Osteoblast (primary cell): ENCODE data around the gene LCLAT1. TPM values are rescaled to one million over a fixed set of nuclear protein-coding genes. Genes with fewer than 3 reads are reported as not detected.

Experiments used
- DNase-seq: peaks from one replicate; pipeline ENCODE4 v3.0.0; 2011; ENCODE audit warnings: low spot score, mixed read lengths; ENCODE audit not compliant: insufficient read length; ENCODE audit errors: missing footprints
- H2AFZ ChIP-seq: 2 replicates; pipeline ENCODE4 v1.6.0; 2011; ENCODE audit warnings: mild to moderate bottlenecking, low read length
- H3K27ac ChIP-seq: 2 replicates; pipeline ENCODE4 v1.5.1; 2011; ENCODE audit warnings: mild to moderate bottlenecking, low read depth, low read length, moderate library complexity
- H3K27me3 ChIP-seq: 2 replicates; pipeline ENCODE4 v1.6.0; 2012; ENCODE audit warnings: mild to moderate bottlenecking, control low read depth, inconsistent platforms, low read length, moderate library complexity; ENCODE audit not compliant: insufficient read depth
- H3K36me3 ChIP-seq: 2 replicates; pipeline ENCODE4 v1.5.1; 2011; ENCODE audit warnings: mild to moderate bottlenecking, low read length, control low read depth, moderate library complexity; ENCODE audit not compliant: insufficient read depth
- H3K4me1 ChIP-seq: 2 replicates; pipeline ENCODE4 v1.5.1; 2011; ENCODE audit warnings: mild to moderate bottlenecking, low read length, control low read depth, moderate library complexity; ENCODE audit not compliant: insufficient read depth
- H3K4me2 ChIP-seq: 2 replicates; pipeline ENCODE4 v1.6.0; 2011; ENCODE audit warnings: mild to moderate bottlenecking, low read length; ENCODE audit not compliant: insufficient read depth
- H3K4me3 ChIP-seq: fragments of 200-600 bp; sonication (generic); 3 replicates; pipeline ENCODE4 v1.5.1; 2012; ENCODE audit warnings: mild to moderate bottlenecking, low read length, inconsistent platforms; ENCODE audit not compliant: insufficient read depth
- H3K79me2 ChIP-seq: 2 replicates; pipeline ENCODE4 v1.6.0; 2012; ENCODE audit warnings: mild to moderate bottlenecking, low read length, control low read depth, inconsistent platforms; ENCODE audit not compliant: insufficient read depth
- H3K9me3 ChIP-seq: 2 replicates; pipeline ENCODE4 v1.5.1; 2011; ENCODE audit warnings: low read depth, low read length, control low read depth
- H4K20me1 ChIP-seq: 2 replicates; pipeline ENCODE4 v1.6.0; 2012; ENCODE audit warnings: mild to moderate bottlenecking, low read length, control low read depth; ENCODE audit not compliant: insufficient read depth
- total RNA-seq: library from RNA; depleted of rRNA; stranded (reverse); fragments of >200 nt; gene quantifications from 2 replicates; pipeline ENCODE4 v1.2.3, GENCODE V29; 2012
- TF ChIP-seq, protein P1 (sequence below): IDR thresholded peaks from 2 replicates; pipeline ENCODE4 v1.5.1; 2011; ENCODE audit warnings: mild to moderate bottlenecking, low read depth, low read length, moderate library complexity; ENCODE audit errors: extremely low read depth

Gene LCLAT1
- total RNA-seq, 1 donor, result 29.7 TPM

GRCh38 chr2:30522421-30522820 lies 75.4 kb downstream of the LCLAT1 start:
- Histone ChIP-seq H3K9me3 (no peaks in the 10 kb centered on the region), H3K4me1 (peaks cover 1% of the 10 kb centered on the region), H3K36me3 (no peaks in the 10 kb centered on the region), H3K4me2 (no peak overlapping the region), H3K4me3 (no peak overlapping the region), H3K79me2 (peaks cover 4% of the 10 kb centered on the region), H3K27me3 (no peaks in the 10 kb centered on the region), H2AFZ (no peak overlapping the region), H3K27ac (no peak overlapping the region), H4K20me1 (no peaks in the 10 kb centered on the region)
- TF ChIP-seq, protein P1, sequence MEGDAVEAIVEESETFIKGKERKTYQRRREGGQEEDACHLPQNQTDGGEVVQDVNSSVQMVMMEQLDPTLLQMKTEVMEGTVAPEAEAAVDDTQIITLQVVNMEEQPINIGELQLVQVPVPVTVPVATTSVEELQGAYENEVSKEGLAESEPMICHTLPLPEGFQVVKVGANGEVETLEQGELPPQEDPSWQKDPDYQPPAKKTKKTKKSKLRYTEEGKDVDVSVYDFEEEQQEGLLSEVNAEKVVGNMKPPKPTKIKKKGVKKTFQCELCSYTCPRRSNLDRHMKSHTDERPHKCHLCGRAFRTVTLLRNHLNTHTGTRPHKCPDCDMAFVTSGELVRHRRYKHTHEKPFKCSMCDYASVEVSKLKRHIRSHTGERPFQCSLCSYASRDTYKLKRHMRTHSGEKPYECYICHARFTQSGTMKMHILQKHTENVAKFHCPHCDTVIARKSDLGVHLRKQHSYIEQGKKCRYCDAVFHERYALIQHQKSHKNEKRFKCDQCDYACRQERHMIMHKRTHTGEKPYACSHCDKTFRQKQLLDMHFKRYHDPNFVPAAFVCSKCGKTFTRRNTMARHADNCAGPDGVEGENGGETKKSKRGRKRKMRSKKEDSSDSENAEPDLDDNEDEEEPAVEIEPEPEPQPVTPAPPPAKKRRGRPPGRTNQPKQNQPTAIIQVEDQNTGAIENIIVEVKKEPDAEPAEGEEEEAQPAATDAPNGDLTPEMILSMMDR, result no peak
- peak; percentile 53 for DNase-seq

DNA sequence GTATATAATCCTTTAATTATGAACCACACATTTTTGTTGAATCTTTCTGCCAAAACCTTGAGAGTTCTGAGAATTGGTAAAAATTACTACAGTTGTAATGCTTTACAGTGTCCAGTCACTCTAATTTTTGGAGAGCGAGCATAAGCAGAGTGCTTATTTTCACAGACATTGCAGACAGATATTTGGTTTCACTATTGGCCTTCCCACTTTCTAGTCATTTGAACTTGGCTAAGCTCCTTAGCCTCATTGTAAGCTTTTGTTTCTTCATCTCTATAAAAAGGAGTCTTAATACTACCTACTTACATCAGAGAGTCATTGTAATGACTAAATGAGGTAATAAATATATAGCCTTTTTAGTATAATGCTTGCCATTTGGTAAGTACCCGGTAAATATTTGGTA lies 80.4 kb downstream of the LCLAT1 start:
- DNase-seq, result peak; percentile 35
- no peaks in the 10 kb centered on the region for H4K20me1 ChIP-seq
- TF ChIP-seq, protein P1, result no peak
- H2AFZ ChIP-seq, result no peak overlapping the region
- no peak overlapping the region for H3K4me3 ChIP-seq
- H3K27ac ChIP-seq, result peak overlapping the region; percentile 25
- H3K4me2 ChIP-seq, result peak overlapping the region; percentile 52
- no peaks in the 10 kb centered on the region for H3K36me3 ChIP-seq
- H3K27me3 ChIP-seq, result no peaks in the 10 kb centered on the region
- no peaks in the 10 kb centered on the region for H3K9me3 ChIP-seq
- peaks cover 4% of the 10 kb centered on the region for H3K79me2 ChIP-seq
- peaks cover 11% of the 10 kb centered on the region for H3K4me1 ChIP-seq

GRCh38 chr2:30527859-30528258 lies 80.8 kb downstream of the LCLAT1 start:
- H3K36me3 ChIP-seq, result no peaks in the 10 kb centered on the region
- TF ChIP-seq, protein P1, result no peak
- H3K4me3 ChIP-seq, result no peak overlapping the region
- H3K4me2 ChIP-seq, result peak overlapping the region; percentile 52
- peaks cover 4% of the 10 kb centered on the region for H3K79me2 ChIP-seq
- H3K27me3 ChIP-seq, result no peaks in the 10 kb centered on the region
- H3K4me1 ChIP-seq, result peaks cover 11% of the 10 kb centered on the region
- H2AFZ ChIP-seq, result no peak overlapping the region
- peak overlapping the region; percentile 25 for H3K27ac ChIP-seq
- no peaks in the 10 kb centered on the region for H4K20me1 ChIP-seq
- peak; percentile 66 for DNase-seq
- H3K9me3 ChIP-seq, result no peaks in the 10 kb centered on the region

- no peak for DNase-seq
- no peak overlapping the region for H3K27ac ChIP-seq
- H2AFZ ChIP-seq, result no peak overlapping the region
Measured at GRCh38 chr2:30530346-30530745, 83.3 kb downstream of the LCLAT1 start.

More at GRCh38 chr2:30530346-30530745, 83.3 kb downstream of the LCLAT1 start:
- no peaks in the 10 kb centered on the region for H4K20me1 ChIP-seq
- H3K79me2 ChIP-seq, result peaks cover 2% of the 10 kb centered on the region
- H3K4me2 ChIP-seq, result no peak overlapping the region
- H3K9me3 ChIP-seq, result no peaks in the 10 kb centered on the region
- H3K36me3 ChIP-seq, result no peaks in the 10 kb centered on the region
- H3K4me3 ChIP-seq, result no peak overlapping the region
- H3K27me3 ChIP-seq, result no peaks in the 10 kb centered on the region
- H3K4me1 ChIP-seq, result peaks cover 11% of the 10 kb centered on the region
- TF ChIP-seq, protein P1, result no peak
